ENCODE results near the gene NLK.

NLK gene

DNA sequence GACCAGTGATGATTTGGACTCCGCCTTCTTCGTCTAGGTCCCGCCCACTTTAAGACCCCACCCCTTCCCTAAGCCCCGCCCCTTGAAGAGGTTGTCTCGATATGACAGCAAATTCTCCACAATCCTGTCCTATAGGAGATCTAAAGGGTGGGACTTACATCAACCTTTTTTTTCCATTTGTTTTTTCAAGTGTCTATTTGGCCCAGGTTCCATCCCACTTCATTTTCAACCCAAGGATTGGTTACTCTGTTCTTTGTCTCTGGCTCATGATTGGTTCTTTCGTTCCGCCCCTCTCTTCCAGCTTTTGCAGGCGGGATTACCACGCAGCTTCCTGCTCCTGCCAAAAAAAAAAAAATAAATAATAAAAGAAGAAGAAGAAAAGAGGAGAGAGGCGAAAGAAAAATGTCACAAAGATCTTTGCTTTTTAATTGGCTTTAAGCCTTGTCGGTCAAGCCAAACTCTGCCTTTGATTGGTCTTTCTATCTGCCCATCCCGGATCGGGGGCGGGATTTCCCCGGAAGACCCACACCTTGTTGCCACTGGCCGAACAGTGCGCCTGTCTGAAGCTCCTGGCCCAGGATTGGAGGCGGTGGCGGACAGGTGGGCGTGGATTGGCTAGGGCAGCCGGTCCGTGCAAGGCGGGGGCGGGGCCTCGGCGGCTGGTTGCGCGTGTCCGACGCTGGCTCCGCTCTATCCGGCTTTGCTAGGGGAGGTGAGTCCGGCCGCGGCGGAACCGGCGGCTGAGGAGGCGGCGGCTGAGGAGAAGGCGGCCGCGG, 1.2 kb upstream of the NLK start:
- peak; percentile 98 to 99 for DNase-seq

DNA sequence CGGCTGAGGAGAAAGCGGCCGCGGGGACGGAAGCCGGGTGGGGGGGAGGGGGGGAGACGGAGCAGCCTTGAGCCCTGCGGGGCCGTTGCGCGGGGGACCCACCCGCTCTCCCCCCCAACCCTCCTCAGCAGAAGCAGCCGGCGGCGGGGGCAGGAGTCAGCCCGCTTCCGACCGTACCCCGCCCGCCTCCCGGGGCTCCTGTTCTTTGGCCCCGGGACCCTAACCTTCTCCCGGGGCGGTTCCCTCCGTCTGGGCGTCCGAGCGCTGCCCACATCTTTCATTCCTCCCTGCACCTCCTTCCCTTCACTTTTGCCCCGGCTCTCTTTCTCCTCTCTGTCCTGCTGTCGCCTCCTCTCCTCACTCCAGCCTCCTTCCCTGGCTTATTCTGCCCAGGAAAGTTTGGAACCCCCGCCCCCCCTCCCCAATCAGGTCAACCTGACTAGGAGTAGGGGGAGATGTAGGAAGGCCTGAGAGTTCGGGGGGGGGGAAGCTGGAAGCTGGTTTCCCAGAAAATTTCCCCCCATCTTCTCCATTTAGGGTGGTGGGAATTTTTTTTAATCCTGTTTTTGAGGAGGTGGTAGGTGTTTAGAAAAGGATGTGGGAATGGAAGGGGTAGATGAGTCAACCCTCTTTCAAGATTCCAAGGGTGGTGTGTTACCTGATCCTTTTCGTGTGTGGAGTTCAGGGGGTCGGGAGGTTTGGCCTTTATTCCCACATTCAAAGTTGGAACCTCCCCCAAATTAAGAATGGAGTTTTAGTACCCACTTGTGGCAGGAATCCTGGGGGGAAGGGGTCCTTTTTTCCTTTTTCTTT, 427 bp upstream of the NLK start:
- DNase-seq, result no peak

DNA sequence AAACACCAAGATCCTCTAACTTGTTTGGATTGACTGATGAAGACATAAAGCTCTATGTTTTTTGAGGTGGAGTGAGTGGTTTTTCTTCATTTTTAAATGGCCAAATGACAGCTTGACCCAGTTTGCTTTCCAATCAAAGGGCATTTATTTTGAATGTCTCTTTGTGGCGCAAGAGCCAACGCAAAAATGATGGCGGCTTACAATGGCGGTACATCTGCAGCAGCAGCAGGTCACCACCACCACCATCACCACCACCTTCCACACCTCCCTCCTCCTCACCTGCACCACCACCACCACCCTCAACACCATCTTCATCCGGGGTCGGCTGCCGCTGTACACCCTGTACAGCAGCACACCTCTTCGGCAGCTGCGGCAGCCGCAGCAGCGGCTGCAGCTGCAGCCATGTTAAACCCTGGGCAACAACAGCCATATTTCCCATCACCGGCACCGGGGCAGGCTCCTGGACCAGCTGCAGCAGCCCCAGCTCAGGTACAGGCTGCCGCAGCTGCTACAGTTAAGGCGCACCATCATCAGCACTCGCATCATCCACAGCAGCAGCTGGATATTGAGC, 329 bp downstream of the NLK start:
- DNase-seq, result no peak

DNA sequence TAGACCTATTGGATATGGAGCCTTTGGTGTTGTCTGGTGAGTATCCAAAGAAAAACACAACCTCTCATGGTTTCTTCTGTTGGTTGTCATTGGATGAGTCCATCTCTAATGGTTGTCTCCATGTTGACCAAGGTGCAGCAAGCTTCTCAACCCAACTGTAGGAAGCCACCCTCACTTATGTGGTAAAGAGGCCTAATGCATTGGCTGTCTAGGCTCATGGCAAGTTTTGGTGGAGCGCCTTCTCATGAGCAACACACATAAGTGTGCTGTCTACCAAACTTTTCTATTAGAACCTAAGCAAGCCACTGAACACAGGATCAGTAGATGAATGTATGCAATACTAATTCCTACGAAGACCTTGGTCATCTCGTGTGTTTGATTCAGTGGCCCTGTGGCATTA, 819 bp downstream of the NLK start:
- no peak for DNase-seq

DNA sequence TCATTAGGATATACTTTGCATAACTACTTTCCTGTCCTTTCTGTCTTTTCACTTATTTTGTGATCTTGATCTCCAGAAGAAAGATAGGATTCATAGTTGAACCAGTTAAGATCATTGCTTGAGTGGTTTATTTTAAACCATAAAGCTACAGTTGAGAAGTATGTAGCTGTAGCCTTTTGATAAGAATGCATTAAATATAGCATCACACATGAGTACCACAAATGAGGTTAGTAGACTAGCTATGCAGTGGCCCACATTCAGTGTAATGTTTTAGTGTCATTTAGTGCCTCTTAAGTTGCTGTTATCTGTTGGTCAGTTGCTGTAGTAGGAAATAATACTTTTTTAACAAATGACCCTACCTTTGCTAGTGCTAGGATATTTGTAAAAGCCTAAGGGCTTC, 1.3 kb downstream of the NLK start:
- DNase-seq, result no peak

DNA sequence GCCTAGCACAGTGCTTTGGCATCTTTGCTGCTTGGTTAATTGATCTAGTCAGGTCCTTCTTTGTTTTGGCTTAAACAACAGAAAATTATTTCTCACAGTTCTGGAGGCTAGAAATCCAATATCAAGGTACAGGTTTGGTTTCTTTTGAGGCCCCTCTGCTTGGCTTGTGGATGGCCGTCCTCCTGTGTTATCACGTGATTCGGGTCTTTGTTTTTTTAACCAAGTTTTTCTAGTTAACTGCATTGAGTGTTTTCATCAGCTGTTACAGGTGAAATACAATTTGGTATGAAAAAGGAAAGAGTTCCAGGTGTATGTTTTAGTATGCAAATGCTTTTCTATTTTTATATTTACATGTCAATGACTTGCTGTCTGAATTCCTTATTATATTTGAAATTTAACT, 2.8 kb downstream of the NLK start:
- no peak for DNase-seq

DNA sequence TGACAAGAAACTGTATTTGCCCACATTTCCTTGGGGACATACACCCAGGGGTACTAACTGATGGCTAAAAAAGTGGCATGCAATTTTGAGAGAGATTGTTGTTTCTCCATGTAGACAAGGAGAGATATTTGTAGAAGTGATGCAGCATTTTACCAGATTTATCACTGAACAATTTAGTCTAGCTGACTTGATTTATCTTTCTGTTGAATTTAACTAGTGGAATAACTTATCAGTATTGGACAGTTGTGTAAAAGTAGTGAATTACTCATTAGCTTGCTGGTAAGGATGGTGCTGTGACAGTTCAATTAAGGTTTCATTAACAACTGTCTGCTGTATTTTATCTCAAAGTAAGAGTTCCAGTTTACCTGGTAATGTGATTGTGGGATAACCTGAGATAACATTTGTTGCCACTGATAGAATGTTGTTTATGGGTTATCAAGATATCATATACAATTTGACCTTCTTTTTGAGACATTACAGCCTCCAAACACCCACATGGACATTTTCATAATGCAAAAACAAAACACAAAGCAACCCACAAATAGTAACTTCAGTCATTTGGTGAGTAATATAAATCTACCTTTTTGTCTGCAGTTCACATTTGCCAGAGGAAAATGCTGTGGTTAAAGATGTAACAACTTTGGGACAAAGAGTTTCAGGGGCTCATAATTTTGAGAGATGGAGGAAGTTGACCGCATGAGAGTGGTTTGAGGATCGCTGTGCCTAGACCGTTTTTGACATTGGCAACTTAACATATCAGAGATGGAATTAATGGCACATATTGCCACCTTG, 3.8 kb downstream of the NLK start:
- no peak for DNase-seq

DNA sequence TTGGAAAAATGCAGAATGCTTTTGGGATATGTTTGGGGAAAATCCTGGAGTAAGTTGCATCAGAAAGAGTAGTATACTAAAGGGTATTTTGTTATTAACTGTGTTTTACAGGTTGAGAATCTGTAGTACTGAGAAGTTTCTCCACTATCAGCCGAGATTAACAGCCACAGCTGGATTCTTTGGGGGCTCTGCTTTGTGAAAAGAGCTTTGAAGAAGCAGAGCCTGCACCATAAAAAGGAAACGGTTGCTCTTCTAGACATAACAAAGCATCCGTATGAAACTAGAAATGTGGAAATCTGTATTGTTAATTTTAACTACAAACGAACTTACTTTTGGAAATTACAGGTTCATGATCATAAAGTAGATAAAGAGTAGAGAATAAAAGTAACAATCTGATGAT, 5.3 kb downstream of the NLK start:
- no peak for DNase-seq

DNA sequence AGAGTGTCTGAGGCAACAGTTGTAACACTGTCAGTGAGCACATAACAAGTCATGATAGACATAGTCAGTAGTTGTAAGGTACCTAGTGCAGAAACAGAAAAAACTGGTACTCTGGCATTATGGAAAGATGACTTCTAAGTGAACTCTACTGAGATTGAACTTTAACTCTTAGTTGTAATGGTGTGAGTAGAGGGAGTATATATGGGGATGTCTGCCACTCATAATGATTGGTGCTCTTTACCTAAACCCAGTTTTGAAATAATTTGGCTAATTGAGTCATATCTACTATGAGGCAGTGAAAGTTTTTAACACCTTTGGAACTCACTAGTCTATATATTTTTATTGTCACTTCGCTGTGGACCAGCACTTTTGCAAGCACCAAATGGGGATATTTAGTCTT, 6.6 kb downstream of the NLK start:
- DNase-seq, result no peak

DNA sequence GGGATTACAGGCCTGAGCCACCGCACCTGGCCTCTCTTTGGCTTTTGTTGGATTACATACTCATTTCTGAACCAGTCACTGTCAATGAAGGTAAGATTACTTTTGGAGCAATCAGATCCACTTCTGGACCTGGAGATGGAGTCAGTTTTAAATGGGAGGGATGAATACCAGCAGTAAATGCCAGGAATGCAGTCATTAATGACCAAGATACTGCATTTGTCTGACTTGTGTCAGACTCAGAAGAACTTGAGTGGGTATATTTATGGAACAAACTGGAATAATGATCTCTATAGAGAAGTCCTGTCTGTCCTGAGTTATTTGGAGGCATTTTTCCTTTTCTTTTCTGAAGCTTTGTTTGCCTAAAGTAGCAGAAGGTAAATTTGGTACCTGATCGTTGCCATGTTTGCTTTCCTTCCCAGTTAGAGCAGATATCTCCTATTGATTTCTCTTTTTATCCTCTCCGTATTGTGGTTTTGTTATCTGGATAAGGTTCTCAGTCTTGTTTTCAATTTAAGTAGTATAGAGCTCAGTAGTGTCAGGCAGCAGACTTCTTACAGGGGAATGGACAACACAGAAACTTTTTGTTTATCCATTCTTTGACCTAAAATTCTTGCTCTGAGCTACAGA, 10.7 kb downstream of the NLK start:
- DNase-seq, result no peak

DNA sequence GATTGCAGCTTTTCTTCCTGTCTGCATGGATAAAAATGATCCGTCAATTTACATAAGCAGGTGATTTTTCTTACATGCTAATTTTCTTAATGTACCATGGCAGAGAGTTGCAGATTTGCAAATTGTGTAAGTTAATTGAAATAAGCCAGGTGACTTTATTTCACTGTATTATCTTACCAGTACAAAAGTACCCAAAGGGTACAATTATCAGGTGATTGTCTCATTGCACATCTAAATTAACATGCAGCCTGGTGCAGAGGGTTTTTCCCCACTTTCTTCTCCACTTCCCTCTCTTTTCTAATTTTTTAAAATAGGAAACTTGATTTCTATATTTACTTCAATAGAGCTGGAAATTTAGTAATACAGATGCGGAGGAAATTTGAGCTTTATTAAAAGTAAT, 11.2 kb downstream of the NLK start:
- DNase-seq, result no peak

DNA sequence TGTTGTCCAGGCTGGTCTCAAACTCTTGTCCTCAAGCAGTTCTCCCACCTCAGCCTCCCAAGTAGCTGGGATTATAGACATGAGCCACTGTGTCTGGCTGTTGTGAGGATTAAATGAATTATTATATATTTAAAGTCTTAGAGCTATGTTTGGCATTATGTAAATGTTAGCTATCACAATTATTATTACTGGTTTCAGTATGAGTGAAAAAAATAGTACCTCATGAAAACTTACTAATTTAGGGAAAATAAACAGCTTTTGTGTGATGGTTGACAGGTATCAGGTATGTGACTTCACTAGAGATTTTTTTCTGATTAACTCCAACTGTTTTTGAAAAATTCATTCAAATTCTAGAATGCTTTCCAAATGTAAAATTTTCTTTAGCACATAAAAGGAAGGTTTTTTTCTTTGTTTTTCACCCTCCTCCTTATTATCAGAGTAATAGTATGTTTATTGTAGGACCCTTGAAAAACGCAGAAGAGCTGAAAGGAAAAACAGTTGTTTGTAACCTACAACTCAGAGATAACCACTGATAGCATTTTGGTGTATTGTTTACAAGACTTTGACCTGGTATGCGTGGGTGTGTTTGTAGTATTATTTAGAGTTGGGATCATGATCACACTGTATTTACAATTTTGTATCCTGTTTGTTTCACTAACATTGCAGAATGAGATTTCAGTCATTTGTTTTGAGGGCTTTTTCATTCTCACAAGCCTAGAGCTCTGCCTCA, 13.2 kb downstream of the NLK start:
- DNase-seq, result no peak

DNA sequence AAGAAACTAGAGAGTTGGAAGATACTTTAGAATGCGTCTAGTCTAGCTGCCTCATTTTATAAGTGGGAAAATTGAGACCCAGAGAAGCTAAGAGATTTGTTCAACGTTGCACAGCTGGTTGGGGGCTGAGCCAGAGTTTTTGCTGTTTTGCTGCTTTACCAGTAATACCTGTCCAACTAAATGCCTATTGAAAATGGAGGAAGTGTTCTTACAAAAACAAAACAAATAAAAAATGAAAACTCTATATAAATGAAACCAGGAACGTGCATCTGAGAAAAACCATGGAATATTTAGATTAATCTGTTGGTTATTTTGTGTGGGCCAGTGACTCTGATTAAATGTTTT, 13.8 kb downstream of the NLK start:
- no peak for DNase-seq

DNA sequence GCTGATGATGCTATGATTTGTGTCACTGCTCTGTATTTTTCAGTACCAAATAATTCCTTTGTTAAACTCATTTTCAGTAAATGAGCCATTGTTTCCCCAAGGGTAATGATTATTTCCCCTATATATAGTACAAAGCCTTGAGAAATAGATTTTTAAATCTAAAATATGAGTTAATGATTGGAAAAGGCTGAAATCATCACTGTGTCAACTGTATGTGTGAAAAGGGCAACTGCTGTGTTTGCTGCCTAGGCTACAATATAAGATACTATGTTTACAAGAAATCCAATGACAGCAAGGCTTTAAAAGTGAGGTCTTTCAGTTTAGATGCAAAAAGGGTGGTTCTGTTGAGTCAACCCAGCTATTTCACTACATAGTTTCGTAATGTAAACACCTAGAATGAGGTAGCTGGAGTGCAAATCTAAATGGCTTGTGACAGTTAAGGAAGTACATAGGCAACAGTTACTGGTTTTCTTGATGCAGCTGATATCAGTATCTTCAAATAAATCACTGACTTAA, 15.3 kb downstream of the NLK start:
- no peak for DNase-seq

DNA sequence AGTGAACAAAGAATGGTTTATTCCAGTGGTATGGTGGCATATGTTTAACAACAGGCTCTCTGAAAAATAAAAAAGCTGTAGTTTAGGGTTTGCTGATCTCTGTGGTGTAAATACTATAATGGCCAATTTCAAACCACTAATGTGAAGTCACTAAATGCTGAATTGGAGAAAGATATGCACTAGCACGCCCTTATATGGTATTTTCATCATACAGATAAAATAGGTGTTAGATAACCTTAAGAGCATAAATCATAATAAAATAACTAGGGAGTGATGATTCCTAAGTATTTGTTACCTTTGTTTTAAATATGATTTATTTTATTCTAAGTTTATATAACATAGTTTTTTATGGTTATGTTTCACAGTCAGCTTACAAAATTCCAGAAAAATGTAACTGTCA, 17.2 kb downstream of the NLK start:
- DNase-seq, result no peak

DNA sequence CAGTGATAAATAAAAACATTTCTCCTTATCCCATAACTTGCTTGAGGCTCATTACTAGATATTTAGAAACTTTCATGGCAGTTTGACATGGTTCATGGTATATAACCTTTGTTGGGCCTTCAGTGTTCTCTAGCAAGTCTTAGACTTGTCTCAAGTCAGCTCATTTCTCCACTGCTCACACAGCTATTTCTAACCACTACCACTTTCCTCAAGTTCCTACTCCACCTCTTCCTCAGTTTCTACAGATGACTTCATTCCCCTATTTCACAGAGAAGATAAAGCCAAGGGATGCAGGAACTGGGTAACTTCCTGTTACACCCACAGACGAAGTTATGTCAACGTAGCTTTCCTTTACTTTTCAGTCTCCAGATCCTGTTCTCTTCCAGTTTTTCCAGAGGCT, 23.2 kb downstream of the NLK start:
- no peak for DNase-seq

DNA sequence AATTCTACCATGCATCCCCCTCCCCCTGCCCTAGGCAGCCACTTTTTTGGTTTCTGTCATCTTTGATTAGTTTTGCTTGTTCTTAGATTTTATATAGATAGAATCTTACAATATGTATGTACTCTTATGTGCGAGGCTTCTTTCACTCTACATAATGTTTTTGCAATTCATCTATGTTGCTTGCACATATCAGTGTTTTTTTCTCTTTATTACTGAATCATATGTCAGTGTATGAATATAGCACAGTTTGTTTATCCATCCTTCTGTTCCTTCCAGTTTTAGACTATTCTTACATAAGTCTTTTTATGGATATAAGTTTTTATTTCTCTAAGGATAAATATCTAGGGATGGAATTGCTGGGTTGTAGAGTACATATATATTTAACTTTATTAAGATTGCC, 26.6 kb downstream of the NLK start:
- no peak for DNase-seq

DNA sequence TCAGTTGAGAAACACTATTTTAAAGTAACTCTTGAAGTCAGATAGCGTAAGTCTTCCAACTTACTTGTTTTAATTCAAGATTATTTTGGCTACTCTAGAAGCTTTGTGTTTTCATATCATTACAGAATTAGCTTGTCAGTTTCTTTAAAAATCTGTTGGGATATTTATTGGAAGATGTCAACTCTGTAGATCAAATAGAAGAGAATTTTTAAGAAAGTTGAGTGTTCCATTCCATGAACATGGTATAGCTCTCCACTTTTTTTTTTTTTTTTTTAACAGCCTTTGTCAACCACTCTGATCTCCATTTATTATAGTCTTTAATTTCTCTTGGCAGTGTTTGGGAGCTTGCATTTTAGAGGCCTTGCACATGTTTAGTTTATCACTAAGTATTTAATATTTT, 28.7 kb downstream of the NLK start:
- no peak for DNase-seq

DNA sequence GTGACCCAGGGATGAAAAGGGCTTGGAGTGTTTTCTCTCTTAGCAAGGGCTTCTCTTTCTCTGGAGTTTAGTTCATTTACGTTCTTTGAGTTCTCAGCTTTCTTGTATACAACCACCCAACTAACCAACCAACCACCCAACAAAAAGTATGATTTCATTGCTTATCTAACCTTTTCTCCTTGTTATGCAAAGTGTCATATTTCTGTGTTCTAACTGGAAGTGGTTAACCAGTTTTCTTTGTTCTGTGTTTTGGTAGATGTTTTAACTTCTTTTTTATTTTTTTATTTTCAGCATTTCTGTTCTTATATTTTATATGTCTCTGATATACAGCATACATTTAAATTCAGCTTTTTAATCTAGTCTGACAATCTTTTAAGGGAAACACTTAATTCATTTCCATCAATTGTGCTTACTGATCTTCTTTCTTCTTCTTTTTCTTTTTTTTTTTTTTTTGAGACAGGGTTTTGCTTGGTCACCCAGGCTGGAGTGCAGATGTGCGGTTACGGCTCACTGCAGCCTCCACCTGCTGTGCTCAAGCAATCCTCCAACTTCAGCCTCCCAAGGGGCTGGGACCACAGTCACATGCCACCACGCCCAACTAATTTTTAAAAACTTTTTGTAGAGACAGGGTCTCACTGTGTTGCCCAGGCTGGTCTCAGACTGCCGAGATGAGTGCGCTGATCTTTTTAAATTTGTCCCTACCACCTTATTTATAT, 29.6 kb downstream of the NLK start:
- no peak for DNase-seq

DNA sequence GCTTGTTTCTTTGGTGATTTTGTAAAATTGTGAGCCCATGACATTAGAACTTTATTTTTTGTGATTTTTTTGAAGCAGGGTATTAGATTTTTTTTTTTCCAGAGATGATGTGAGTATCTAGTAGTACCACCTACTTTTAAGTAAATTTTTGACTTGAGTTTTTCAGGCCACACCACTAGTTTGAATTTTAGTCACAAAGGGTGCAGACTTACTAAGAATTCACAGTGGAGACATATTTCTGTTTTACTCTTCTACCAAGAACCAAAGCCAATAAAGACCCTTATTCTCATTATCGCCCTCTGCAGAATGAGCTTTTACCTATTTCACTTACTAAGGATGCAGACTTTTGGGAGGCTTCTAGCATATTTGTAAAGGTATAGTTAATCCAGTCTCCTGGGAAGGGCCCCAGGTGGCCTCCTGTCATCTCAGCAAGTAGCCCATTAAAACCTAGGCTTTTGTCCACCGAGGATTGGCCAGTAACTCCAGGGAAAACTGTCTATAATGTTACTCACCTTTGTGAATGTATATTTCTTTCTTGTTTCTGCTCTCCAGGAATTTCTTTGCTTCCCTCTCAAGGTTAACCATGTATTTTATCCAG, 30.6 kb downstream of the NLK start:
- no peak for DNase-seq

DNA sequence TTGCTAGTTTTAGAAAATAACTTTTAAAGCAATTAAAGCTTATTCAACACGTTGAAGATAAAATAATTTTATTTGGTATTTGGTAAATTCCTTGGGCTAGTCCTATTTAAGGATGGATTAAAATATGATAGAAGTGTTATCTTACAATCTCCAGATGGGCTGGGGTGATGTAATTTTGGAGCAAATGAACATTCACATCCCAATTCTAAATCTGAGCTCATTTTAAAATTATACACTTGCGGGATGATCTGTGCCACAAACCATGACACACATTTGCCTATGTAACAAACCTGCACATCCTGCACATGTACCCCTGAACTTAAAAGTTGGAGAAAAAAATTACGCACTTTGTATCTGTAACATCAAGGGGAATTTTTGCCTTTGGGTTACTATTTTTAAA, 31.5 kb downstream of the NLK start:
- DNase-seq, result no peak
